GM15510 (cell line): Measurements from ENCODE around the gene CST8.

Experiments used
- POLR2A ChIP-seq: IDR thresholded peaks from 3 replicates; pipeline ENCODE4 v1.6.1; 2011; ENCODE audit warnings: borderline replicate concordance; ENCODE audit not compliant: insufficient read length; ENCODE audit errors: extremely low read depth

The CST8 gene

DNA sequence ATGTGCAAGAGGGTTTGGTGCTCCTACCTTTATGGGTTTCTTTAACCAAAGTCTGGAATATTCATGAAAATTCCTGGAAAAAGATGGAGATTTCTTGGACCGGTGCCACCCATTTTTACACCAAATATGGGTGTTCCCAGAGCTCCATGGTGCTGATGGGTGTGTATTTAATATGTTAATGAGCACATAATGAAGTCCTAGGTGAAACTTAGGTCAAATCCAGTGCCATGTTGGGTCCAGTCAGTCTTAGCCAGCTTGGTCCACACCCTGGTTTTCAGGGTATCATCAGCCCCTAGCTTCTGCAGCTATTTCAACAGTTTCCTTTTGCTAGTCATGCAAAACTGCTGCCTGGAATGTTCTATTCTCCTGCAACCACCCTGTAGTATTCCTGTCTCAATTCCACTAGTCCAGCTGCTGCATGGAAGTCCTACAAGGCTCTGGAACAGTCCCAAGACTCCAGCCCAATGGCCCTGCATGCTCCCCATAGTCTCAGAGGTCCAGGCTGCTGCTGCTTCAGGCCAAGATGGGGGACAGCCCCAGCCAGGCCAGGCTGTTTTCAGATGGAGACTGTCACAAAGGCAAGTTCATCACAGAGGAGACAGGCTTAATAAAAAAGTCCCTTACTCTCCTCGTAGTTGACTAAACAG lies 45.5 kb downstream of the CST8 start:
- TF ChIP-seq POLR2A: no peak

DNA sequence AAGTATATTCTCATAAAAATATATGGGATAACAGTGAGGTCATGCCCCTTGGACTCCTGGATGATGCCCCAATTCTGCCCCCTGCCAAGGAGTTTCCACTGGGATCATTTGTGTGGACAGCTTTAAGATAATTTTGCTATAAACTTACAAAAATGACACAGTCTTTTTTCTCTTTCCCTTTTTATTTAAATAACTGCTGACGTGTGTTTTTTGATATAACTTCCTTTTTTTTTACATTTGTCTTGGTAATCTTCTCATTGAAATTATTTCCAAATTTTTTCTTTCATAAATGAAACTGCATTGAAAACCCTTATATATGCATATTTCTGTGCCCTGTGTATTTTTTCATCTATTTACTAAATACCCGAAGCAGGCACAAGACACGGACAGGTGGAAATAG lies 46.1 kb downstream of the CST8 start:
- no peak for TF ChIP-seq POLR2A

GRCh38 chr20:23540624-23541023 lies 49.7 kb downstream of the CST8 start:
- no peak for TF ChIP-seq POLR2A

- no peak for TF ChIP-seq POLR2A
Observed at GRCh38 chr20:23541330-23541729, 50.4 kb downstream of the CST8 start.

GRCh38 chr20:23541776-23542175 lies 50.9 kb downstream of the CST8 start:
- TF ChIP-seq POLR2A: no peak

DNA sequence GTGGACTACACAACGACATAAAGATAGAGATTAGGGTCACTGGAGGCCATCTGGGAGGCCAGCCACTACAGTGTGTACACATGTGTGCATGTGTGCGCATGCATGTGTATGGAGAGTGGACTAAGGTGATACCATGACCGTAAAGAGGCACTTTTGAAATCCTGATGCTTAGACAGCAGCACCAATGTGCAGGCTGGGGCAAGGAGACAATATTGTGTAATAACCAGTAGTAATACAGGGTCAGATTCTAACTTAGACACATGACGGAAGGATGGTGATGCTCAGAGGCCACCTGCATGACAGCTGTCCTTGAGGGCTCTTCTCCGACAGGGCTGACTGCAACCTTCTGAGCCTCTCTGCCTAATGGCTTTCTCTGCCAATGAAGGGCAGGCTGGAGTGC lies 51.9 kb downstream of the CST8 start:
- TF ChIP-seq POLR2A: no peak

DNA sequence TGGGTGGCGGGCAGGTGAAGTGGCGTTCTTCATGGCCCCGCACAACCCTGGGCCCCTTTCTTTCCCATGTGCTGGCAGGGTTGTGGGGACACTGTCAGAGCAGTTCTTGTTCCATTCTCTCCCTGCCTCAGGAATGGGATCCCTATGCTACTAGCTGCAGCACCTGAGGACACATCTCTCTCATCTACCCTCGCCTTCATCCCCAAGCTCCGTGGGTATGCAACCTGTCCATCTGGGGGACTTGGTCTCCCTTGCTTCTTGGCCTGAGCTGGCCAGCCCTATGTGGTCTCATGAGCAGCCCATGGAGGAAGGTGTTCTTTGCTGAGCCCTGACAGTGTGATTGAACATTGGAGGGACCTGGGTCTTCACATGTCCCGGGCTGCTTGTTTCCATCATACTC lies 53.2 kb downstream of the CST8 start:
- TF ChIP-seq POLR2A: no peak
